HepG2 (cell line): ENCODE data around the gene MVP.

Source experiments
- ATF7-NPFF ChIP-seq: sonication (generic); formaldehyde crosslinking; IDR thresholded peaks from 2 replicates; pipeline ENCODE4 v1.8.1; 2023; ENCODE audit warnings: mild to moderate bottlenecking, low read depth, missing genetic modification reagents, moderate library complexity
- E2F5 ChIP-seq: sonication (generic); formaldehyde crosslinking; conservative IDR thresholded peaks from 2 replicates; pipeline ENCODE4 v1.4.0; 2020; ENCODE audit warnings: missing genetic modification reagents
- GATAD1 ChIP-seq: IDR thresholded peaks from 2 replicates; pipeline ENCODE4 v1.6.1; 2016; ENCODE audit warnings: missing genetic modification reagents, missing compliant biosample characterization
- JUN ChIP-seq: sonication (generic); formaldehyde crosslinking; IDR thresholded peaks from 2 replicates; pipeline ENCODE4 v1.4.0; 2020; ENCODE audit warnings: mild to moderate bottlenecking, missing genetic modification reagents
- JUNB ChIP-seq: sonication (generic); formaldehyde crosslinking; IDR thresholded peaks from 2 replicates; pipeline ENCODE4 v1.8.0; 2022; ENCODE audit warnings: missing genetic modification reagents, mild to moderate bottlenecking, borderline replicate concordance
- POLR2AphosphoS2 ChIP-seq: IDR thresholded peaks from 2 replicates; pipeline ENCODE4 v1.6.1; 2011; ENCODE audit warnings: low read depth, low read length, improper control_type of control experiment
- REST ChIP-seq, 2 experiments: IDR thresholded peaks; 2 replicates each; pipeline ENCODE4 v1.6.1; 2011 to 2012; ENCODE audit warnings: low read length in 2 of 2, borderline replicate concordance in 1 of 2, low read depth in 1 of 2, mild to moderate bottlenecking in 1 of 2, moderate library complexity in 1 of 2
- SRF ChIP-seq: IDR thresholded peaks from 2 replicates; pipeline ENCODE4 v1.6.1; 2011; ENCODE audit warnings: mild to moderate bottlenecking, low read depth, low read length, moderate library complexity
- TCF12 ChIP-seq, 2 experiments: fragments of 450-650 bp in 1 of 2; sonication (generic) in 1 of 2; formaldehyde crosslinking in 1 of 2; IDR thresholded peaks; 2 replicates each; pipeline versions ENCODE4 v1.6.1 to v1.8.0; 2017 to 2022; ENCODE audit warnings: antibody characterized with exemption in 1 of 2, mild to moderate bottlenecking in 1 of 2, missing genetic modification reagents in 1 of 2, moderate library complexity in 1 of 2
- TMF1 ChIP-seq: sonication (generic); formaldehyde crosslinking; IDR thresholded peaks from 2 replicates; pipeline ENCODE4 v1.8.1; 2022; ENCODE audit warnings: low read depth, missing genetic modification reagents
- TSC22D2 ChIP-seq: sonication (generic); formaldehyde crosslinking; IDR thresholded peaks from 2 replicates; pipeline ENCODE4 v1.5.1; 2020; ENCODE audit warnings: missing genetic modification reagents, mild to moderate bottlenecking, borderline replicate concordance
- ZNF451 ChIP-seq: sonication (generic); formaldehyde crosslinking; IDR thresholded peaks from 2 replicates; pipeline ENCODE4 v1.5.0; 2020; ENCODE audit warnings: mild to moderate bottlenecking, missing genetic modification reagents
- ZSCAN12 ChIP-seq: sonication (generic); formaldehyde crosslinking; IDR thresholded peaks from 2 replicates; pipeline ENCODE4 v1.9.0; 2021; ENCODE audit warnings: mild to moderate bottlenecking, missing genetic modification reagents

GRCh38 chr16:29877266-29877961, 57.2 kb downstream of the MVP start:
- TF ChIP-seq JUN = no peak
- no peak for TF ChIP-seq TCF12 (IDR thresholded peaks at IDR 0.05)
- no peak for TF ChIP-seq TCF12 (CRISPR knock-in tag; IDR thresholded peaks at IDR 0.05)
- no peak for TF ChIP-seq GATAD1 (CRISPR knock-in tag)
- TF ChIP-seq REST (IDR thresholded peaks at IDR 0.05; ENCODE audit: borderline replicate concordance in 1 of 2, low read depth in 1 of 2, low read length in 2 of 2) = no peak
- no peak for TF ChIP-seq ATF7-NPFF (CRISPR knock-in tag)
- no peak for TF ChIP-seq TMF1
- no peak for TF ChIP-seq JUNB (CRISPR knock-in tag)
- no peak for TF ChIP-seq POLR2AphosphoS2
- no peak for TF ChIP-seq ZSCAN12 (CRISPR knock-in tag)
- TF ChIP-seq ZNF451 (CRISPR knock-in tag) = no peak
- TF ChIP-seq TSC22D2 = no peak
- TF ChIP-seq SRF = no peak
- TF ChIP-seq E2F5 (CRISPR knock-in tag) = no peak
